AG10803 (cell line): Measurements from ENCODE around the gene CYTH4.

Experiments
- DNase-seq: peaks from one replicate; pipeline ENCODE4 v3.0.0; 2010; ENCODE audit warnings: low read depth
- H3K4me3 ChIP-seq: 2 replicates; pipeline ENCODE4 v1.5.1; 2011; ENCODE audit warnings: mild to moderate bottlenecking, low read length, control low read depth
- CTCF ChIP-seq: conservative IDR thresholded peaks from 2 replicates; pipeline ENCODE4 v1.5.1; 2011; ENCODE audit warnings: mild to moderate bottlenecking, low read length, control low read depth, inconsistent platforms

Gene CYTH4

GRCh38 chr22:37239336-37240239, 42.7 kb upstream of the CYTH4 start:
- no peak overlapping the region for H3K4me3 ChIP-seq
- no peak for TF ChIP-seq CTCF
- no peak for DNase-seq

GRCh38 chr22:37240240-37240940, 41.9 kb upstream of the CYTH4 start:
- no peak for TF ChIP-seq CTCF
- DNase-seq, result no peak
- no peak overlapping the region for H3K4me3 ChIP-seq

GRCh38 chr22:37240941-37241320, 41.4 kb upstream of the CYTH4 start:
- no peak for DNase-seq
- TF ChIP-seq CTCF, result no peak
- H3K4me3 ChIP-seq, result no peak overlapping the region

- TF ChIP-seq CTCF, result no peak
- H3K4me3 ChIP-seq, result no peak overlapping the region
- DNase-seq, result no peak
These were observed 40.8 kb upstream of the CYTH4 start for GRCh38 chr22:37241351-37242142.

- no peak for TF ChIP-seq CTCF
- no peak for DNase-seq
- H3K4me3 ChIP-seq, result no peak overlapping the region
These were observed 39.9 kb upstream of the CYTH4 start for GRCh38 chr22:37242395-37242918.

GRCh38 chr22:37243402-37244113, 38.8 kb upstream of the CYTH4 start:
- H3K4me3 ChIP-seq, result peak overlapping the region; percentile 61
- TF ChIP-seq CTCF, result no peak

More at GRCh38 chr22:37243402-37244113, 38.8 kb upstream of the CYTH4 start:
- no peak for DNase-seq
